Osteoblast (primary cell): Measurements from ENCODE around the gene KRT37. TPM values are rescaled to one million over a fixed set of nuclear protein-coding genes. Genes with fewer than 3 reads are reported as not detected.
A peak's percentile ranks its signal among the peaks of the same experiment; 100 is the strongest.
"Not testable (repeated sequence)": the region's sequence is repeated elsewhere in the genome, so short reads cannot be mapped to it uniquely, and the experiment has no call there.

Experiments used
- DNase-seq: peaks from one replicate; pipeline ENCODE4 v3.0.0; 2011; ENCODE audit warnings: low spot score, mixed read lengths; ENCODE audit not compliant: insufficient read length; ENCODE audit errors: missing footprints
- H2AFZ ChIP-seq: 2 replicates; pipeline ENCODE4 v1.6.0; 2011; ENCODE audit warnings: mild to moderate bottlenecking, low read length
- H3K27ac ChIP-seq: 2 replicates; pipeline ENCODE4 v1.5.1; 2011; ENCODE audit warnings: mild to moderate bottlenecking, low read depth, low read length, moderate library complexity
- H3K27me3 ChIP-seq: 2 replicates; pipeline ENCODE4 v1.6.0; 2012; ENCODE audit warnings: mild to moderate bottlenecking, control low read depth, inconsistent platforms, low read length, moderate library complexity; ENCODE audit not compliant: insufficient read depth
- H3K36me3 ChIP-seq: 2 replicates; pipeline ENCODE4 v1.5.1; 2011; ENCODE audit warnings: mild to moderate bottlenecking, low read length, control low read depth, moderate library complexity; ENCODE audit not compliant: insufficient read depth
- H3K4me1 ChIP-seq: 2 replicates; pipeline ENCODE4 v1.5.1; 2011; ENCODE audit warnings: mild to moderate bottlenecking, low read length, control low read depth, moderate library complexity; ENCODE audit not compliant: insufficient read depth
- H3K4me2 ChIP-seq: 2 replicates; pipeline ENCODE4 v1.6.0; 2011; ENCODE audit warnings: mild to moderate bottlenecking, low read length; ENCODE audit not compliant: insufficient read depth
- H3K4me3 ChIP-seq: fragments of 200-600 bp; sonication (generic); 3 replicates; pipeline ENCODE4 v1.5.1; 2012; ENCODE audit warnings: mild to moderate bottlenecking, low read length, inconsistent platforms; ENCODE audit not compliant: insufficient read depth
- H3K79me2 ChIP-seq: 2 replicates; pipeline ENCODE4 v1.6.0; 2012; ENCODE audit warnings: mild to moderate bottlenecking, low read length, control low read depth, inconsistent platforms; ENCODE audit not compliant: insufficient read depth
- H3K9me3 ChIP-seq: 2 replicates; pipeline ENCODE4 v1.5.1; 2011; ENCODE audit warnings: low read depth, low read length, control low read depth
- H4K20me1 ChIP-seq: 2 replicates; pipeline ENCODE4 v1.6.0; 2012; ENCODE audit warnings: mild to moderate bottlenecking, low read length, control low read depth; ENCODE audit not compliant: insufficient read depth
- small RNA-seq: library from RNA; depleted of rRNA; stranded (forward); fragments of <200 nt; gene quantifications from one replicate; pipeline ENCODE3, GENCODE V24; 2012
- total RNA-seq: library from RNA; depleted of rRNA; stranded (reverse); fragments of >200 nt; gene quantifications from 2 replicates; pipeline ENCODE4 v1.2.3, GENCODE V29; 2012
- TF ChIP-seq, protein P1 (sequence below): IDR thresholded peaks from 2 replicates; pipeline ENCODE4 v1.5.1; 2011; ENCODE audit warnings: mild to moderate bottlenecking, low read depth, low read length, moderate library complexity; ENCODE audit errors: extremely low read depth

The KRT37 gene
- total RNA-seq, 1 donor, result not detected

DNA sequence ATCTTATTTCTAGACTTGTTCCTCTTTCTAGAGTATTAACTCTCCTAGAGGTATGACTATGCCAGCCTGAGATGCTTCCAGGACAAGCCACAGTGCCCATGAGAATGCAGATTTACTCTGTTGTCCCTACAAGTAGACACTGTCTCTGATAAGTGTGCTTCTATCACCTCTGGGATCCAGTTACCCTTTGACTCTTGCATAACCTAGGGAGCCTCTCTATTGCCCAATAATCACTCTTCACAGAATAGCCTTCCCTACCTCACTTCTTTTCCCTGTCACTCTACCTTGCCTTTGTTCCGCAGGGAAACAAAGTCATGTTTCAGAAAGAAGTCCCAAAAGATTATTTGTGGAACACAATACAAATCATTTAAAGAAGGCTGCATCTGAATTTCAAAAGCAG lies 40.7 kb downstream of the KRT37 start:
- DNase-seq, result no peak
- Histone ChIP-seq H3K36me3 (peaks cover 4% of the 10 kb centered on the region), H3K79me2 (no peaks in the 10 kb centered on the region), H3K4me1 (peaks cover 42% of the 10 kb centered on the region), H2AFZ (no peak overlapping the region), H4K20me1 (no peaks in the 10 kb centered on the region), H3K9me3 (no peaks in the 10 kb centered on the region), H3K27me3 (no peaks in the 10 kb centered on the region), H3K4me3 (no peak overlapping the region), H3K27ac (peak overlapping the region; percentile 97), H3K4me2 (no peak overlapping the region)
- TF ChIP-seq, protein P1, sequence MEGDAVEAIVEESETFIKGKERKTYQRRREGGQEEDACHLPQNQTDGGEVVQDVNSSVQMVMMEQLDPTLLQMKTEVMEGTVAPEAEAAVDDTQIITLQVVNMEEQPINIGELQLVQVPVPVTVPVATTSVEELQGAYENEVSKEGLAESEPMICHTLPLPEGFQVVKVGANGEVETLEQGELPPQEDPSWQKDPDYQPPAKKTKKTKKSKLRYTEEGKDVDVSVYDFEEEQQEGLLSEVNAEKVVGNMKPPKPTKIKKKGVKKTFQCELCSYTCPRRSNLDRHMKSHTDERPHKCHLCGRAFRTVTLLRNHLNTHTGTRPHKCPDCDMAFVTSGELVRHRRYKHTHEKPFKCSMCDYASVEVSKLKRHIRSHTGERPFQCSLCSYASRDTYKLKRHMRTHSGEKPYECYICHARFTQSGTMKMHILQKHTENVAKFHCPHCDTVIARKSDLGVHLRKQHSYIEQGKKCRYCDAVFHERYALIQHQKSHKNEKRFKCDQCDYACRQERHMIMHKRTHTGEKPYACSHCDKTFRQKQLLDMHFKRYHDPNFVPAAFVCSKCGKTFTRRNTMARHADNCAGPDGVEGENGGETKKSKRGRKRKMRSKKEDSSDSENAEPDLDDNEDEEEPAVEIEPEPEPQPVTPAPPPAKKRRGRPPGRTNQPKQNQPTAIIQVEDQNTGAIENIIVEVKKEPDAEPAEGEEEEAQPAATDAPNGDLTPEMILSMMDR, result no peak

DNA sequence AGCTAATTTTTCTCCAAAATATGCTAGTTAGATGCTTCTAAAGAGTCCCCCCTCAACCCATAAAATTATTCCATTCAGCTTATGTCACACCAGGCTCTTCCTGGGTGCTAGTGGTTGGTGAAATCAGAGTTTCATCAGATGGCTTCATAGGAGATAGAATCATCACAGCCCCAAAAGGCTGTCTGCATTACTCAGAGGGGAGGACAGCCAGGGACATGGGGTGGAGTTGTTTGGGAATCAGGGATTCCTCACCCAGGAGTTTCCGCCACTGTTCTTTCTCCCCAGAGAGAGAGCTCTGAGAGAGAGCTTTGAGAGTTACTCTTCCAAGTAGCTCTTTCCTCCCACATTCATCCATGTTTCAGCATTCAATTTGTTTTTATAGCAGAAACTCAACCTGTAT lies 42.0 kb downstream of the KRT37 start:
- H4K20me1 ChIP-seq, result no peaks in the 10 kb centered on the region
- peaks cover 12% of the 10 kb centered on the region for H3K36me3 ChIP-seq
- H3K27ac ChIP-seq, result peak overlapping the region; percentile 97
- peaks cover 48% of the 10 kb centered on the region for H3K4me1 ChIP-seq
- H3K27me3 ChIP-seq, result no peaks in the 10 kb centered on the region
- peak; percentile 89 for DNase-seq
- no peak overlapping the region for H3K4me3 ChIP-seq
- peak overlapping the region; percentile 42 for H2AFZ ChIP-seq
- H3K4me2 ChIP-seq, result peak overlapping the region; percentile 54
- H3K79me2 ChIP-seq, result no peaks in the 10 kb centered on the region
- H3K9me3 ChIP-seq, result no peaks in the 10 kb centered on the region
- TF ChIP-seq, protein P1, result no peak

DNA sequence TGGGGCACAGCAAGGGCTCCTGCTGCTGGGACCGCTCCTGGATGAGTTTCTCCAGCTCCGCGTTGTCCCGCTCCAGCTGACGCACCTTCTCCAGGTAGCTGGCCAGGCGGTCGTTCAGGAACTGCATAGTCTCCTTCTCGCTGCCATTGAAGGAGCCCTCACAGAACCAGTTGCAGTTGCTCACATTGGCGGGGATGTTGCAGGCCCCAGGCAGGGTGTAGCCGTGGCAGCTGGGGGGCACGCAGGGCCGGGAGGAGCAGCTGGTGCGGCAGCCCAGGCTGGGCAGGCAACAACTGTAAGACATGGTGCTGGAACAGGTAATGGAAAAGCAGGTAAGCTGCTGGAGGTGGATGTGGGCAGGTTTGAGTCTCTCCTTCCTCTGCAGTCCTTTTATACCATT lies 42.4 kb downstream of the KRT37 start, which contains the start of gene KRT34:
Gene KRT34, minus strand, starts transcription at position 364 of the 400 bp plus-strand sequence. Its CDS starts 60 bp downstream, at position 304.
- peak within 1 kb of the TSS; percentile 42 for H2AFZ ChIP-seq
- H3K4me3 ChIP-seq, H3K79me2 ChIP-seq, H3K27me3 ChIP-seq, H3K9me3 ChIP-seq, DNase-seq, H4K20me1 ChIP-seq: not testable (repeated sequence)
- peaks cover 12% of the 10 kb centered on the region for H3K36me3 ChIP-seq
- H3K4me2 ChIP-seq, result peak within 1 kb of the TSS; percentile 54
- peaks cover 53% of the 10 kb centered on the region for H3K4me1 ChIP-seq
- H3K27ac ChIP-seq, result peak within 1 kb of the TSS; percentile 97

DNA sequence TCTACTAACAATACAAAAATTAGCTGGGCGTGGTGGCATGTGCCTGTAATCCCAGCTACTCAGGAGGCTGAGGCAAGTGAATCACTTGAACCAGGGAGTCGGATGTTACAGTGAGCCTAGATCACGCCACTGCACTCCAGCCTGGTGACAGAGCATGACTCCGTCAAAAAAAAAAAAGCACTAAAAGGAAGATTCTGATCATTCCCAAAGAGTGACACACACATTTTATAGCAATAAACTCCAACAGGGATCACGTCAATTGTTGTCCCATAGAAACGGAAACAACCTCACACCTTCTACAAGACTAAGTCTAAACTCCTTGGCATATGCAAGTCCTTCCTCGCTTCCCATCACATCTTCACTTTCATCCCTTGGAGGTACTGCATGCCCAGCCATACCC lies 44.3 kb downstream of the KRT37 start:
- Histone ChIP-seq H3K4me1 (peaks cover 55% of the 10 kb centered on the region), H3K27ac (peak overlapping the region; percentile 97), H3K4me3 (peak overlapping the region; percentile 22), H3K36me3 (peaks cover 12% of the 10 kb centered on the region), H3K4me2 (peak overlapping the region; percentile 49)
- not testable (repeated sequence) for DNase-seq, H2AFZ ChIP-seq, H3K27me3 ChIP-seq, H3K9me3 ChIP-seq, H4K20me1 ChIP-seq, H3K79me2 ChIP-seq

DNA sequence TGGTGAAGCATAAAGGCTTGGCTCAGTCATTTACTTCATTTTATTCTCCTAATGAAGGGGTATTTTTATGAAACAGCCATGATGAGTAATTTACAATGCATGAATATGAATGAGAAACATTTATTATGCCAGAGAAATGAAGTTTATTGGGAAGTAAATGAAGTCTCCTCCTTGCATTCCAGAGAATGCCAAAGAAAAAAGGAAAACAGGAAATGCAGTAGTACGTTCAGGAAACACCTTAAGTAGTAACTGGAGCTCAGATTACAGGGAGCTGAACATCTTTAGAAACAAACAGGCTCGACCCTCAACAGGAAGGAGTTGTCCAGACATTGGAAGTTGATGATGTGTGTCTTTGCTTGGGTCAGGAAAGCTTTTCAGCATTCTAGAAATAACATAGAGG lies 46.8 kb downstream of the KRT37 start:
- H3K36me3 ChIP-seq, result peaks cover 12% of the 10 kb centered on the region
- H3K4me3 ChIP-seq, result no peak overlapping the region
- H3K27me3 ChIP-seq, result no peaks in the 10 kb centered on the region
- H3K4me2 ChIP-seq, result no peak overlapping the region
- peaks cover 44% of the 10 kb centered on the region for H3K4me1 ChIP-seq
- no peak for DNase-seq
- H3K27ac ChIP-seq, result peak overlapping the region; percentile 73
- H3K79me2 ChIP-seq, result no peaks in the 10 kb centered on the region
- H4K20me1 ChIP-seq, result no peaks in the 10 kb centered on the region
- TF ChIP-seq, protein P1, result no peak
- H3K9me3 ChIP-seq, result no peaks in the 10 kb centered on the region
- H2AFZ ChIP-seq, result peak overlapping the region; percentile 34

Small RNAs within 50 kb of the gene (small RNA-seq; reads per million reads assigned to genes)
- gene RNU2-32P, result 7.7 reads per million, percentile 90 among the genes with 10 or more reads in this experiment

Other genes with a start within 250 kb of the KRT37 start
- gene KRTAP4-2, start 246.4 kb downstream of the KRT37 start, total RNA-seq, result not detected in 2 replicates
- not detected in 2 replicates for gene KRTAP4-1, start 239.7 kb downstream of the KRT37 start, total RNA-seq
- not detected in 2 replicates for gene KRTAP9-1, start 234.7 kb downstream of the KRT37 start, total RNA-seq
- not detected in 2 replicates for gene KRTAP9-2, start 197.9 kb downstream of the KRT37 start, total RNA-seq
- not detected in 2 replicates for gene KRTAP9-3, start 192.1 kb downstream of the KRT37 start, total RNA-seq
- gene KRTAP9-8, start 186.6 kb downstream of the KRT37 start, total RNA-seq, result not detected in 2 replicates
- not detected in 2 replicates for gene KRTAP9-4, start 174.9 kb downstream of the KRT37 start, total RNA-seq
- gene KRTAP9-9, start 169.2 kb downstream of the KRT37 start, total RNA-seq, result not detected in 2 replicates
- gene KRTAP9-6, start 159.2 kb downstream of the KRT37 start, total RNA-seq, result not detected in 2 replicates
- gene KRTAP9-7, start 148.9 kb downstream of the KRT37 start, total RNA-seq, result not detected in 2 replicates
- gene KRTAP29-1, start 121.7 kb downstream of the KRT37 start, total RNA-seq, result not detected in 2 replicates
- gene KRTAP16-1, start 115.3 kb downstream of the KRT37 start, total RNA-seq, result not detected in 2 replicates
- not detected in 2 replicates for gene KRTAP17-1, start 108.9 kb downstream of the KRT37 start, total RNA-seq
- not detected in 2 replicates for gene KRT33A, start 73.8 kb downstream of the KRT37 start, total RNA-seq
- 0.29 and 1.1 TPM in 2 replicates for gene KRT33B, start 54.8 kb downstream of the KRT37 start, total RNA-seq
- gene KRT34, start 42.3 kb downstream of the KRT37 start, total RNA-seq, result 9.4 and 11.2 TPM in 2 replicates
- gene KRT31, start 27.0 kb downstream of the KRT37 start, total RNA-seq, result not detected in 2 replicates
- under 0.01 TPM in 2 replicates for gene KRT38, start 16.4 kb upstream of the KRT37 start, total RNA-seq
- gene KRT32, start 42.8 kb upstream of the KRT37 start, total RNA-seq, result not detected in 2 replicates
- gene KRT35, start 56.6 kb upstream of the KRT37 start, total RNA-seq, result not detected in 2 replicates
- 0.36 TPM in 1 of 2 replicates, not detected in the other for gene KRT36, start 65.3 kb upstream of the KRT37 start, total RNA-seq
- gene KRT13, start 81.0 kb upstream of the KRT37 start, total RNA-seq, result not detected in 2 replicates
- 0.59 and 0.72 TPM in 2 replicates for gene KRT15, start 94.3 kb upstream of the KRT37 start, total RNA-seq
- gene KRT19, start 103.7 kb upstream of the KRT37 start, total RNA-seq, result 68.8 and 69.0 TPM in 2 replicates
- not detected in 2 replicates for gene KRT9, start 147.5 kb upstream of the KRT37 start, total RNA-seq
- gene KRT14, start 162.3 kb upstream of the KRT37 start, total RNA-seq, result 12.3 and 23.0 TPM in 2 replicates
- 4.3 and 5.6 TPM in 2 replicates for gene KRT16, start 188.2 kb upstream of the KRT37 start, total RNA-seq
- 4.3 and 4.7 TPM in 2 replicates for gene KRT17, start 200.0 kb upstream of the KRT37 start, total RNA-seq